Frontal cortex (tissue), 4 donors: ENCODE measurements around the gene S100A6. TPM values are rescaled to one million over a fixed set of nuclear protein-coding genes. Genes with fewer than 3 reads are reported as not detected.
"Not testable (repeated sequence)": the region's sequence is repeated elsewhere in the genome, so short reads cannot be mapped to it uniquely, and the experiment has no call there.

ENCODE experiments used
- DNase-seq, 2 donors: peaks; one replicate each; pipeline ENCODE4 v3.0.0; 2012; ENCODE audit warnings: low spot score in 2 of 2
- FAIRE-seq: peaks from 2 replicates; lab custom pipeline; 2012; peaks lifted over from hg19 to GRCh38; lab: Jason Lieb, UNC
- total RNA-seq: library from RNA; depleted of rRNA; stranded (reverse); fragments of >200 nt; gene quantifications from one replicate; pipeline ENCODE4 v1.2.3, GENCODE V29; 2014
- donor health status: control.
- donor health status: control.
- donor health status: control.

Gene S100A6
- total RNA-seq, 1 donor from 2014 or later = 9.8 TPM

DNA sequence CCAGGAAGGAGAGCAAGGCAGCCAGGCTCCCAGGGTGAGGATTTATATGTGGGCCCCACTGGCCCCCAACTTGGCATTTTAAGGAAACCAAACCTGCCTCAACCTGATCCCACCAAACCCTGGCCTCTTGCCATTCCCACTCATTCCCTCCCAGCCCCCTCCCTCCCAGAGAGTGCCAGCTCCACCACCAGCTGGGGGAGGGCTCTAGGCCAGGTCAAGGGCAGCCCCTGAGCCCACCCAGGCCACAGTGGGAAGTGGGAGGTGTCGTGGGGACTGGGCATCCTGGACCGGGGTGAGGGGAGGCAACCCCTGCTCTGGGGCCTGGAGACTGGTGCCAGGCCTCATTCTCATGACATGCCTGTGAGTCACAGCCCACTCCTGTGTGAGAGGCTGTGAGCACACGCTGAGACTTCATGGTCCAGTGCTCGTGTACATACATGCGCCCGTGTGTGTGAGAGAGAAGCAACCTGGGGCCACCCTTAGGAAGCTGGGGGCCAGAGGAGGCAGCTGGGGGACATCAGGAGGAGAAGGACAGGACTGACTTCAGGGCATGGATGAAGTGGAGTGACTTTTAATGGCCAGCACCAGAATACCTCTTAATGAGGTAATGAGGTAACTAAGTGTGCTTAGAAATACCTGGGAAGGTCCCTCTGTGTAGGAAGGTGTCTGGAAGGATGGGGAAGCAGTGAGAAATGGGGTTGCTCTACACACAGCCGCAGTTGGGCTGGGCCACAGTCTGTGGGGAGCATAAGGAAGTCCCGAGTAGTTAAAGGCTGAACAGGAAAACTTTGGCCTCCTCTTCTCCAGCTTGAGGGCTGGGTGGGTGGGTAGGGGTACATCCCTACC lies 30.0 kb upstream of the S100A6 start, which contains the start of gene S100A2:
S100A2 (minus strand) TSS at position 316 of the 846 bp plus-strand sequence. CDS start 1,967 bp downstream, outside the sequence.
- FAIRE-seq (no peak), DNase-seq (no peak)

DNA sequence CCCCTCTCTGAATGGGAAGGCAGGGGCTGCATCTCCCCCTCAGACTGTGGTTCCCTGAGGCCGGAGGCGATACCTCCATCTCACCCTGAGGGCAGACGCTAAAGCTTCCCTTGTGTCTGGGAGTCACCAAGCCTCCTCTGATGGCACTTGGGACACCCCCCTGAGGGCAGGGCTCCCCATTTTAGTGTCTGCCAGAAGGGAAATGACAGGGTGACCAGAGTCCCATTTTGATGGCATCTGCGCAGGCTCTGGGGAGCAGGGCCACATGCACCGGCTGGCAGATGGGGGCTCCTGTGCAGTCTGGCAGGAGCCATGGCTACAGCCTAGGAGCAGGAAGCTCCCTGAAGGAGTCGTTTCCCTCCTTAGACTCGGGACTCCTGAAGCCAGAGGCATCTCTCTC lies 28.2 kb upstream of the S100A6 start:
- FAIRE-seq (no peak), DNase-seq (no peak)

- DNase-seq (no peak), FAIRE-seq (no peak)
Observed at GRCh38 chr1:153563483-153563901, 27.7 kb upstream of the S100A6 start.

- DNase-seq, FAIRE-seq: not testable (repeated sequence)
Observed at GRCh38 chr1:153562021-153562420, 26.2 kb upstream of the S100A6 start.

- DNase-seq (no peak), FAIRE-seq (no peak)
Observed at GRCh38 chr1:153561466-153561985, 25.7 kb upstream of the S100A6 start.

GRCh38 chr1:153560771-153561465 lies 25.1 kb upstream of the S100A6 start:
- FAIRE-seq = no peak

DNA sequence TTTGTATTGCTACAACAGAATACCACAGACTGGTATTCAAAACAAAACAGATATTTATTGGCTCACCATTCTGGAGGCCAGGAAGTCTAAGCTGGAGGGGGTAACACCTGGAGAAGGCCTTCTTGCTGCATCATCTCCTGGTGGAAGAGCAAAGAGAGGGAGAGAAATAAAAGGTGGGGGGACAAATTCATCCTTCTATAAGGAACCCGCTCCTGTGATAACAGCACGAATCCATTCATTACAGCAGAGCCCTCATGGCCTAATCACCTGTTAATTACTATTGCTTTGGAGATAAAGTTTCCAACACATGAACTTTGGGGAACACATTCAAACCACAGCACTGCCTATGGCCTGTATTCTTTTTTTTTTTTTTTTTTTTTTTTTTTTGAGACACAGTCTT lies 24.4 kb upstream of the S100A6 start:
- FAIRE-seq = no peak
- DNase-seq = no peak

More at GRCh38 chr1:153560771-153561465, 25.1 kb upstream of the S100A6 start:
- DNase-seq = no peak

GRCh38 chr1:153557877-153558276 lies 22.1 kb upstream of the S100A6 start:
- FAIRE-seq = no peak
- no peak for DNase-seq

DNA sequence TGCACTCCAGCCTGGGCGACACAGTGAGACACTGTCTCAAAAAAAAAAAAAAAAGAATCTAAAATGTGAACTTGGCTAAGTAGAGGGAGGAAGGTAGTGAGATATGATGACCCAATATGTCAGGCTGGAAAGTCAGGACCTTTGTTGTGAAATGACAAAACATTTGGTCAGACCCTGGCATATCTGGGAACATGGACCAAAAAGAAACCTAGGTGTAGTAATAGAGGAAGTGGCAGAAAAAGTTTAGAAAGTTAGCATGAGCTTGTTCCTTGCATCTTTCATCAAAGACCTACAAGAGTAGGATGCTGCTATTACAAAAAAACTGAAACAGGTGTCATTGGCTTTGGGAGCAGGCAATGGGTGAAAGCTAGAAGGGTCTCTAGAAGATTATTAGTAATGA lies 20.6 kb upstream of the S100A6 start:
- no peak for DNase-seq
- no peak for FAIRE-seq

GRCh38 chr1:153553830-153554541 lies 18.2 kb upstream of the S100A6 start:
- FAIRE-seq = no peak

DNA sequence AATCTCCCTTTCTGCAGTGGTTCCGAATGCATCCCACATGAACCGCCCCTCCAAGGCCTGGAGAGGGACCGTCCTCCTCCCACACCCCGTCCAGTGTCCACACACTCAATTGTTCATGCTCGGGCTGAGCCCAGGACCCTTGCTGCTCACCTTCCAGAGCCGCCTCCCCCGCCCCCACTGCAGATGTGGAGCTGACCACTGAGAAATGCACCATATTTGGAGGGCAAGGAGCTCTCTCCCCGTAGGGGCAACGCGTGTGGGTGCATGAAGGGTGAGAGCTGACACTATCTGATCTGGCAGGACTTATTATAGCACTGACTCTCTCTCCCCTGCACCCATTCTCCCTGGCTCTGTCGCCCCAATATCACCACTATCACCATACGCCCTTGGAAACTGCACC lies 17.3 kb upstream of the S100A6 start:
- FAIRE-seq (no peak), DNase-seq (no peak)

More at GRCh38 chr1:153553830-153554541, 18.2 kb upstream of the S100A6 start:
- no peak for DNase-seq

DNA sequence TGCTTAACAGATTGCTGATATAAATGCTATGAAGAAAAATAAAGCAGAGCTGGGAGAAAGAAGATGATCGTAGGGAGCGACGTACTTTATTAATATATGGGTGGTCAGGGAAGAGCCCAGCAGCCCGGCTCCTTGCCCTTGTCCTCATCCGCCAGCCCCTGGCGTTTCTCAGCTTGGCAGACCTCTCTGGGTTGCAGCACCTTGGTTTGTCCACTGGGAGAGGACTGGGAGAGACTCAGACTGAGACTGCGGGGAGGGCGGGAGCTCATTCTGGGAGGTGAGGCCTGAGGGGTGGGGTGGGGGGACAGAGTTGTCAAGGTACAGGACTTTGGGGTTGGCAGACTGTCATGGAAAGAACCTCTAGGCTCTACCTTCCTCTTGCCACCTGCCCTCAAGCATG lies 16.5 kb upstream of the S100A6 start:
- FAIRE-seq (no peak), DNase-seq (no peak)

GRCh38 chr1:153550827-153551500 lies 15.2 kb upstream of the S100A6 start:
- FAIRE-seq = no peak
- no peak for DNase-seq

- no peak for FAIRE-seq
- DNase-seq = no peak
Observed at GRCh38 chr1:153550398-153550758, 14.6 kb upstream of the S100A6 start.

- DNase-seq (no peak), FAIRE-seq (no peak)
Observed at GRCh38 chr1:153549741-153550397, 14.1 kb upstream of the S100A6 start.

- FAIRE-seq (no peak), DNase-seq (no peak)
Observed at GRCh38 chr1:153548722-153549688, 13.2 kb upstream of the S100A6 start, which contains the start of gene S100A3. TSS of gene S100A3 (minus strand) at chr1:153549258. CDS start at chr1:153548485, 773 bp downstream.

DNA sequence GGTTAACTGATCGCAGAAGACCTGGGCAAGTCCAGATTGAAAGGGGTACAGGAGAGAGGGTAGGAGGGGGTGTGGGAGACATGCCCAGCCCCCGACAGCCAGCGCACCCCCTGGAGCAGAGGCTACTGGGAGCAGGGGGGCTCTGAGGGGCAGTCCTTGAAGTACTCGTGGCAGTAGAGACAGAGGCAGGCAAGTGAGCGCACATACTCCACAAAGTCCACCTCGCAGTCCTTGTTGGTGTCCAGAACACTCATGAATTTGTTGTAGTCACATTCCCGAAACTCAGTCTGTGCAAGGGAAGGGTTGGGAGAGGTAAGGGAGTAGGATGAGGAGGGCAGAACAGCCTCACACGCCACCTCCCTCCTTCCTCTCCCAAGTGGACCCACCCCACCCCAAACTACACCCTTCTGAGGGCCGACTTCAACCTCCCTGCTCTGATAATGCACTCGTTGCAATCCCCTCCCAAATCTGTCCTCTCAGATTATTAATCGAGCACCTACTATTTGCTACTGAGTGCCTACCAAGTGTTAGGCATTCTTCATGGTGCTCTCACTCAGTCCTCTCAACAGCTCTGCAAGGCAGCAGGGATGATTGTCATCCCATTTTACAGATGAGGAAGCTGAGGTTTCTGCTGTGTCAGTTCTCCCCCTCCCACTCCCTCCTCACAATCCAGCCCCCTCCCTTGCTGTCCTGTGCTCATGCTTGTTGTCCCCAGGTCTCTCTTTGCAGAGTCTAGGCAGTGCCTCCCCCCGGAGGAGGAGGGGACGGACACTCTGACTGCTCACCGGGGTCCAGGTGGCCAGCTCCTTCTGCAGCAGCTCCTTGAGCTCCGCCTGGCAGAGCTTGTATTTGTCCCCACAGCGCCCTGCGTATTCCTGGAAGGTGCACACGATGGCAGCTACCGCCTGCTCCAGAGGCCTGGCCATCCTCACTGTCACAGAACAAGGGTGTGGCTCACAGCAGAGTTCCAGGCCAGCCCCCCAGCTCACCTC lies 12.1 kb upstream of the S100A6 start:
- no peak for DNase-seq
- no peak for FAIRE-seq
